HG02943 (cell line): ENCODE data around the gene CDCP1.
"Not testable (repeated sequence)": the region's sequence is repeated elsewhere in the genome, so short reads cannot be mapped to it uniquely, and the experiment has no call there.

Experiments
- ATAC-seq: cut with Tn5 transposase; IDR thresholded peaks from one replicate; pipeline ENCODE4 v1.9.1; 2021; ENCODE audit warnings: mild to moderate bottlenecking, low read depth, moderate library complexity; ENCODE audit not compliant: unreplicated experiment

The CDCP1 gene

GRCh38 chr3:45171283-45171682 is 25.1 kb upstream of the CDCP1 start:
- ATAC-seq: no peak

GRCh38 chr3:45170096-45170495 is 23.9 kb upstream of the CDCP1 start:
- no peak for ATAC-seq

GRCh38 chr3:45169125-45169904 is 23.1 kb upstream of the CDCP1 start:
- no peak for ATAC-seq

- ATAC-seq: no peak
Observed at GRCh38 chr3:45168451-45168850, 22.3 kb upstream of the CDCP1 start.

GRCh38 chr3:45167011-45167911 is 21.1 kb upstream of the CDCP1 start:
- ATAC-seq: peak; percentile 78

GRCh38 chr3:45166321-45166879 is 20.2 kb upstream of the CDCP1 start:
- ATAC-seq: no peak

GRCh38 chr3:45165497-45166283 is 19.5 kb upstream of the CDCP1 start:
- ATAC-seq: no peak

- ATAC-seq: no peak
Observed at GRCh38 chr3:45164056-45164455, 17.9 kb upstream of the CDCP1 start.

- ATAC-seq: peak; percentile 53
Observed at GRCh38 chr3:45163481-45163880, 17.3 kb upstream of the CDCP1 start.

- no peak for ATAC-seq
Observed at GRCh38 chr3:45154641-45155147, 8.5 kb upstream of the CDCP1 start.

- no peak for ATAC-seq
Observed at GRCh38 chr3:45153658-45154437, 7.7 kb upstream of the CDCP1 start.

GRCh38 chr3:45152307-45152706 is 6.1 kb upstream of the CDCP1 start:
- no peak for ATAC-seq

- ATAC-seq: no peak
Observed at GRCh38 chr3:45151100-45151499, 4.9 kb upstream of the CDCP1 start.

- ATAC-seq: no peak
Observed at GRCh38 chr3:45148921-45149320, 2.7 kb upstream of the CDCP1 start.

GRCh38 chr3:45145223-45145622 is 955 bp downstream of the CDCP1 start:
- no peak for ATAC-seq

GRCh38 chr3:45143673-45144671 is 2.2 kb downstream of the CDCP1 start:
- no peak for ATAC-seq

GRCh38 chr3:45140770-45141155 is 5.4 kb downstream of the CDCP1 start:
- ATAC-seq: not testable (repeated sequence)

- no peak for ATAC-seq
Observed at GRCh38 chr3:45140141-45140769, 5.9 kb downstream of the CDCP1 start.
